ENCODE measurements around the gene NUP160. TPM values are rescaled to one million over a fixed set of nuclear protein-coding genes. Genes with fewer than 3 reads are reported as not detected.
"Not testable (repeated sequence)": the region's sequence is repeated elsewhere in the genome, so short reads cannot be mapped to it uniquely, and the experiment has no call there.

The NUP160 gene
- total RNA-seq, 1 donor from 2014 or later: 49.0 TPM

GRCh38 chr11:47791774-47792430 lies 56.2 kb downstream of the NUP160 start:
- no peak for DNase-seq (ENCODE audit: low spot score)

GRCh38 chr11:47790017-47790416 lies 58.1 kb downstream of the NUP160 start:
- not testable (repeated sequence) for DNase-seq (ENCODE audit: low spot score)

- no peak for DNase-seq (ENCODE audit: low spot score)
These were observed 60.0 kb downstream of the NUP160 start for GRCh38 chr11:47788181-47788580.

GRCh38 chr11:47786373-47786772 lies 61.8 kb downstream of the NUP160 start:
- no peak for DNase-seq (ENCODE audit: low spot score)

GRCh38 chr11:47784785-47785381 lies 63.3 kb downstream of the NUP160 start:
- no peak for DNase-seq (ENCODE audit: low spot score)

- no peak for DNase-seq (ENCODE audit: low spot score)
These were observed 65.0 kb downstream of the NUP160 start for GRCh38 chr11:47783087-47783610.

- no peak for DNase-seq (ENCODE audit: low spot score)
These were observed 69.2 kb downstream of the NUP160 start for GRCh38 chr11:47778878-47779483.

GRCh38 chr11:47775240-47775869 lies 72.8 kb downstream of the NUP160 start:
- no peak for DNase-seq (ENCODE audit: low spot score)

GRCh38 chr11:47773882-47774281 lies 74.3 kb downstream of the NUP160 start:
- DNase-seq (ENCODE audit: low spot score): no peak

GRCh38 chr11:47769556-47769955 lies 78.6 kb downstream of the NUP160 start:
- DNase-seq (ENCODE audit: low spot score): not testable (repeated sequence)

- DNase-seq (ENCODE audit: low spot score): peak; percentile 73
These were observed 80.0 kb downstream of the NUP160 start for GRCh38 chr11:47768101-47768612.

GRCh38 chr11:47766509-47767227 lies 81.5 kb downstream of the NUP160 start:
- DNase-seq (ENCODE audit: low spot score): peak; percentile 73

GRCh38 chr11:47765086-47765485 lies 83.1 kb downstream of the NUP160 start:
- DNase-seq (ENCODE audit: low spot score): no peak

GRCh38 chr11:47759291-47759690 lies 88.9 kb downstream of the NUP160 start:
- DNase-seq (ENCODE audit: low spot score): not testable (repeated sequence)

- no peak for DNase-seq (ENCODE audit: low spot score)
These were observed 91.9 kb downstream of the NUP160 start for GRCh38 chr11:47756208-47756607.

- no peak for DNase-seq (ENCODE audit: low spot score)
These were observed 97.4 kb downstream of the NUP160 start for GRCh38 chr11:47750725-47751124.

- DNase-seq (ENCODE audit: low spot score): not testable (repeated sequence)
These were observed 105.7 kb downstream of the NUP160 start for GRCh38 chr11:47742494-47742893.

- DNase-seq (ENCODE audit: low spot score): not testable (repeated sequence)
These were observed 110.3 kb downstream of the NUP160 start for GRCh38 chr11:47737817-47738216.

- DNase-seq (ENCODE audit: low spot score): no peak
These were observed 115.9 kb downstream of the NUP160 start for GRCh38 chr11:47732271-47732670.

- no peak for DNase-seq (ENCODE audit: low spot score)
These were observed 116.7 kb downstream of the NUP160 start for GRCh38 chr11:47731475-47731874.

Data from ureter (tissue), 1 donor.